SK-MEL-5 (cell line): ENCODE data around the gene EDARADD. TPM values are rescaled to one million over a fixed set of nuclear protein-coding genes. Genes with fewer than 3 reads are reported as not detected.
A peak's percentile ranks its signal among the peaks of the same experiment; 100 is the strongest.
"Not testable (repeated sequence)": the region's sequence is repeated elsewhere in the genome, so short reads cannot be mapped to it uniquely, and the experiment has no call there.

Experiments used
- DNase-seq: peaks from one replicate; pipeline ENCODE4 v3.0.0-alpha.2; 2016; ENCODE audit warnings: low read depth, low spot score
- in situ Hi-C: cut with HindIII; loops from 2 replicates; pipeline ENCODE4 v1.10.0; 2016; ENCODE audit warnings: low sequenced_read_pairs, high pct_unique_total_duplicates, low pct_unique_long_range_greater_than_20kb
- total RNA-seq: library from RNA; depleted of rRNA; stranded (reverse); fragments of >200 nt; shearing (Covaris generic); gene quantifications from 2 replicates; pipeline ENCODE4 v1.2.3, GENCODE V29; 2014

The EDARADD gene
- total RNA-seq, 1 experiment from 2014 or later, result 2.5 TPM

DNA sequence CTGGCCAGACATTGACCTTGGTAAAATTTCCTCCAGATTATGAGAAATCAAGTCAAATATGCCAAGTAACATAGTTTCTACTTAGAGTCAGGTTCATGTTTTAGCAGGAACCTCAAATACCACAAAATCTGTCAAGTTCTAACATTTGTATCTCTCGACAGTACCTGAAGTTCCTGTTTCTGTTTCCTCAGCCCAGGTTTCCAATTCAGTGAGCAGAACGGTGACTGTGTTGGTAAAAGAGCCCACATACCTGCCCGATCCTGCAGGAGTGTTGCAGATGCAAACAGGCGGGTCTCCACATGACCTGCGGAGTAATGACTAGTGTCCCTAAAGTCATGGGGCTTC is 71.8 kb downstream of the EDARADD start:
- DNase-seq, result no peak
- in situ Hi-C loops, result no loop called here

DNA sequence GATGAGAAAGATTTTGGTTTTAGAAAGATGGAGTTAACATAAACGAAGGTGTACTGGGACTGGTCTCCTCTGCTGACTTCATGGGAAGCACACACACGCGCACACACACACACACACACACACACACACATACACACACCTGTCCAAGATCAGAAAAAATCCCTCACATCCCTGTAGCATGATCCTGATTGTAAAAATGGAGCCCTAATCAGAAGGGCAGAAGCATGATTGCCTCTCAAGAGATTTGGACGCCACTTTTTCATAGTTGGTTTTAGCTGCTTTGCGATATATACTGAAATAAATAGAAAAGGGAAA is 73.2 kb downstream of the EDARADD start:
- in situ Hi-C loops, result no loop called here

DNA sequence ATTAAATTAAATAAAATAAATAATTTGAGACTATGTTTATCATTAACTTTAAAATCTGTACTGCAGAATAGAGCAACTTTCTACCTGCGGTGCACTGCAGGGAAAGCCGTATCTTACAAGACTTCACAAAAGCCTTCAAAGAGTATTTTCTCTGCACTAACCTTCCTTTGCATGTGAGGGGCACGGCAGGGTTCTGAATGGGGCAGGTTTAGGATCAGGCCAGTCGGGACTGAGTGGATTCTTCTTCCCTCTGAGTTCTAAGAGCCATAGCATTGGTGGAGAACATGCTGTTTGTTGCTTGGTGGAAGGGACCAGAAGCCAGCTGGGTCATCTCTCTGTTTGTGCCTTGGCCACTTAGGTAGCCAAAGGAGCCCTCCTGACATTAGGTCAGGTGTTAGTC is 74.5 kb downstream of the EDARADD start:
- DNase-seq, result no peak
- in situ Hi-C loops, result no loop called here

More for the DNA sequence above, 73.2 kb downstream of the EDARADD start:
- DNase-seq, result no peak

GRCh38 chr1:236469466-236469865 is 75.4 kb downstream of the EDARADD start:
- in situ Hi-C loops, result no loop called here
- no peak for DNase-seq

DNA sequence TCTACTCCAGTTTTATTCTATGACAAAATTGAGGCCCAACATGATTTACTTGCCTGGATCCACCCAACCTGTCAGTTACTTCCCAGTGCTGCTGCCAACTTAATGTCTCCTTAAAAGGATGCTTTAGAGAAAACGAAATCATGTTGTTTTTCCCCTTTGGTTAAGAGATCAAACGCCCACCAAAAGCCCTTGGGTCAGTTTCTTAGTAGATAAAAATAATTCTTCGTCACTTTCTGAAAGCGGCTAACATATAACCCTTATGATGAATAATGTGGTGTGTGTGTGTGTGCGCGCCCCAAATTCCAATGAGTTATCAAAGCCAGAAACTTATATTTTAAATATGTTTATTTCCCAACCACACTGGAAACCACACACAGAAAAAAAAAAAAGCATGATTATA is 77.0 kb downstream of the EDARADD start:
- no peak for DNase-seq
- in situ Hi-C loops, result no loop called here

GRCh38 chr1:236471653-236472052 is 77.6 kb downstream of the EDARADD start:
- in situ Hi-C loops, result no loop called here
- no peak for DNase-seq

GRCh38 chr1:236472850-236473788 is 79.0 kb downstream of the EDARADD start:
- DNase-seq, result no peak
- in situ Hi-C loops, result no loop called here

- no peak for DNase-seq
- in situ Hi-C loops, result no loop called here
Observed at GRCh38 chr1:236476019-236476418, 81.9 kb downstream of the EDARADD start.

- in situ Hi-C loops, result no loop called here
- no peak for DNase-seq
Observed at GRCh38 chr1:236480758-236481436, 86.8 kb downstream of the EDARADD start.

GRCh38 chr1:236484310-236484971 is 90.4 kb downstream of the EDARADD start:
- DNase-seq, result no peak
- in situ Hi-C loops, result no loop called here

GRCh38 chr1:236486356-236487002 is 92.4 kb downstream of the EDARADD start:
- in situ Hi-C loops, result no loop called here
- no peak for DNase-seq

DNA sequence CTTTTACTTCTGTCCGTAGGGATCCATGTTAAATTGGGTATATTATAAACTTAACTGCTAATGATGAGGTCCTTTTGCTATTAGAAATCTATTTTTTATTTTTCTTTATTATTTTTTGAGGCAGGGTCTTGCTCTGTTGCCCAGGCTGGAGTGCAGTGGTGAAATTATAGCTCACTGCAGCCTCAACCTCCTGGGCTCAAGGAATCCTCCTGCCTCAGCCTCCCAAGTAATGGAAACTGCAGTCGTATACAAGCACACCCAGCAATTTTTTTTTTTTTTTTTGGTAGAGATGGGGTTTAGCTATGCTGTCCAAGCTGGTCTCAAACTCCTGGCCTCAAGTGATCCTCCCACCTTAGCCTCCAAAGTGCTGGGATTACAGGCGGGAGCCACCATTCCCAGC is 95.1 kb downstream of the EDARADD start:
- in situ Hi-C loops, DNase-seq: not testable (repeated sequence)

DNA sequence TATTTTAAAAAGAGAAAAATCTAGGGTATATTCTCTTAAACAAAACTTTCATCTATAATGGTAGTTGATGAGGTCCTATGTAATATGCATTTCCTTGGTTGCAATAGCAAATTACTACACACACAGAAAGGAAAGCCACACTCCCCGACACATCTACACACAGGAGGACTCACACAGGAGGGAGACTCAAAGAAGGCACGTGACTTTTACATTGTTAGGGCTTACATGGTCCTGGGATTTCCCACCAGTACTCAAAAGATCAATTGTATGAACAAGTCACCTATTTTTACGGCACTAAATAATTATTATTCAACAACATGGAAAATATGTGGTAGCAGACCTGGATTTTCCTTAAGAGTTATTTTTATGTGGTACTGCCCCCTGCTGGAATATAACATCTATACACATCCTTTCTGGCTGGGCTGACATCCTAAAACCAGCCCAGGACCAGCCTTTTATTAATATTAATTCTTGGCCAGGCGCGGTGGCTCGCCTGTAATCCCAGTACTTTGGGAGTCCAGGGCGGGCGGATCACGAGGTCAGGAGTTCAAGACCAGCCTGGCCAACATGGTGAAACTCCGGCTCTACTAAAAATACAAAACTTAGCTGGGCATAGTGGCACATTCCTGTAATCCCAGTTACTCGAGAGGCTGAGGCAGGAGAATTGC is 95.8 kb downstream of the EDARADD start:
- DNase-seq, result peak; percentile 73

DNA sequence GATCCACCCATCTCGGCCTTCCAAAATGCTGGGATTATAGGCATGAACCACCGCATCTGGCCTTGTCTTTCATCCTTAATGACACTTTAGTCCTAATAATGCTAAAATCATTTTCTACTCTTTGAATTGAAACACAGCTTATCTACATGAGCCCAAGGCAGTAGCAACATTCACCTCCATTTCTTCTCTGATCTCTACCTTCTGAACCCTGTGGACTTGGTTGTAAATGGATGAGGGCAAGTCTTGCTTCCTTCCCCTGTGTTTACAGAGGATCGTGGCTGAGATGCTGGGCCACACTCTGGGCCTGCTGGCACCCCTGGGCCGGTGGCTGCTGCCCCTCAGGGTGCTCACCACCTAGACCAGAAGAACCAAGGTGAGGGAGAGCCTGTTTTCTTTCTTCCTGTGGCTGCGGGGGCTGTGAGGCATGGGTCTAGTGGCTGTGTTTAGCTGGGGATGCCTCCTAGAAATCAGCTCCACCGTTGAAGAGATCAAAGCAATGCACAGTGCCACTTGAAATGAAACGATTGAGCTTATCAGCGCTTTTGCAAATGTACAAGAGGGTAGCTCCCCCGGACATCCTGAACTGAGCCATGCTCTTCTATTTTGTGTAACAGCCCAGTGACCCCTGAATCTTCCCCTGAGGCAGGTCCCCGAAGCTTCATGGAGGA is 97.5 kb downstream of the EDARADD start:
- DNase-seq, result no peak
- in situ Hi-C loops, result no loop called here

More for the DNA sequence above, 95.8 kb downstream of the EDARADD start:
- in situ Hi-C loops, result no loop called here

- DNase-seq, result no peak
- in situ Hi-C loops, result no loop called here
Observed at GRCh38 chr1:236492378-236492777, 98.3 kb downstream of the EDARADD start.

DNA sequence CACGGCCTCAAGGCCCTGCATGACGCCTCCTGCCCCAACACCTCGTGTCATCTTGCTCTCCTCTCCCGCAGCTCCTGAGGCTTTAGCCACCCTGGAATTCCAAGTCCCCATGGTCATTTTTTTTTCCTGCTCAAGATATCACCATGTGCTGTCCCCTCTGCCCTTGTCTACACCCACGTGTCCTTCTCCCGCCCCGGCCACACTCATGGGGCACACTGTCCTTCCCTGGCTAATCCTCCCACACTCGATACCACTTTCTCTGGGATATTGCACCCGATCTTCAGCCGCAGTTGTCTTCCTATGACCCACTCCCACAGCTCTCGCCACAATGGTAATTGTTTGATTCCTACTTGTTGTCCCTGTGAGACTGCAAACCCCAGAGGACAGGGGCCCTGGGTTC is 100.0 kb downstream of the EDARADD start:
- DNase-seq, result no peak
- in situ Hi-C loops, result no loop called here
